Keratinocyte (primary cell): Measurements from ENCODE around the gene HSF4. TPM values are rescaled to one million over a fixed set of nuclear protein-coding genes. Genes with fewer than 3 reads are reported as not detected.

ENCODE experiments used
- DNase-seq: peaks from one replicate; pipeline ENCODE4 v3.0.0-alpha.2; 2011; ENCODE audit warnings: low read depth, missing footprints, low spot score
- FAIRE-seq: peaks from 2 replicates; lab custom pipeline; 2011; peaks lifted over from hg19 to GRCh38; lab: Jason Lieb, UNC
- H2AFZ ChIP-seq: 2 replicates; pipeline ENCODE4 v1.6.0; 2012; ENCODE audit warnings: low read length, control low read depth, inconsistent platforms; ENCODE audit not compliant: control insufficient read depth
- H3K27ac ChIP-seq: 2 replicates; pipeline ENCODE4 v1.5.1; 2011; ENCODE audit warnings: low read length; ENCODE audit not compliant: control insufficient read depth, insufficient read depth
- H3K27me3 ChIP-seq: 3 replicates; pipeline ENCODE4 v1.6.0; 2011; ENCODE audit warnings: low read length; ENCODE audit not compliant: control insufficient read depth, insufficient read depth; ENCODE audit errors: extremely low read depth
- H3K36me3 ChIP-seq, 2 experiments: 2 replicates in 1 of 2; 3 replicates in 1 of 2; pipeline ENCODE4 v1.5.1; 2011; ENCODE audit warnings: low read length in 2 of 2, mild to moderate bottlenecking in 1 of 2; ENCODE audit not compliant: control insufficient read depth in 2 of 2, insufficient read depth in 2 of 2; ENCODE audit errors: extremely low read depth in 1 of 2
- H3K4me1 ChIP-seq: 3 replicates; pipeline ENCODE4 v1.5.1; 2011; ENCODE audit warnings: low read length; ENCODE audit not compliant: control insufficient read depth, insufficient read depth; ENCODE audit errors: extremely low read depth
- H3K4me2 ChIP-seq: 3 replicates; pipeline ENCODE4 v1.6.0; 2011; ENCODE audit warnings: low read depth, low read length; ENCODE audit not compliant: control insufficient read depth, insufficient read depth; ENCODE audit errors: extremely low read depth
- H3K4me3 ChIP-seq, 3 experiments: fragments of 200-600 bp in 1 of 3; sonication (generic) in 1 of 3; 2 replicates in 2 of 3; 3 replicates in 1 of 3; pipeline ENCODE4 v1.5.1; 2011 to 2016; ENCODE audit warnings: low read length in 3 of 3, mild to moderate bottlenecking in 3 of 3, control low read depth in 2 of 3, inconsistent platforms in 1 of 3, low read depth in 1 of 3, mixed read lengths in 1 of 3, mixed run types in 1 of 3, moderate library complexity in 1 of 3; ENCODE audit not compliant: control insufficient read depth in 2 of 3, insufficient read depth in 2 of 3; ENCODE audit errors: extremely low read depth in 1 of 3
- H3K79me2 ChIP-seq: 2 replicates; pipeline ENCODE4 v1.6.0; 2012; ENCODE audit warnings: low read length; ENCODE audit not compliant: control insufficient read depth, insufficient read depth
- H3K9ac ChIP-seq: 3 replicates; pipeline ENCODE4 v1.6.0; 2011; ENCODE audit warnings: low read length; ENCODE audit not compliant: control insufficient read depth, insufficient read depth; ENCODE audit errors: extremely low read depth
- H3K9me1 ChIP-seq: 3 replicates; pipeline ENCODE4 v1.6.0; 2011; ENCODE audit warnings: low read length; ENCODE audit not compliant: control insufficient read depth, insufficient read depth; ENCODE audit errors: extremely low read depth
- H3K9me3 ChIP-seq: 2 replicates; pipeline ENCODE4 v1.5.1; 2012; ENCODE audit warnings: low read depth, low read length; ENCODE audit not compliant: control insufficient read depth
- H4K20me1 ChIP-seq: 3 replicates; pipeline ENCODE4 v1.6.0; 2011; ENCODE audit warnings: low read length; ENCODE audit not compliant: control insufficient read depth, insufficient read depth; ENCODE audit errors: extremely low read depth
- EZH2 ChIP-seq: IDR thresholded peaks from one replicate; pipeline ENCODE4 v1.6.1; 2012; ENCODE audit warnings: inconsistent platforms, mild to moderate bottlenecking, low read length, moderate library complexity
- dilution Hi-C: fragments of 300-500 bp; cut with MboI; formaldehyde crosslinking; loops from one replicate; pipeline ENCODE4 v1.7.0; 2020; ENCODE audit warnings: low sequenced_read_pairs; ENCODE audit not compliant: extremely low pct_ligation_motif_present
- polyA plus RNA-seq, 5 experiments: library from polyadenylated mRNA; depleted of rRNA in 3 of 5; stranded (reverse) in 3 of 5; stranded (forward) in 1 of 5; unstranded in 1 of 5; fragments of >200 nt; gene quantifications; 1 replicate in 1 of 5; 2 replicates in 3 of 5; 3 replicates in 1 of 5; pipeline versions ENCODE4 v1.2.1 to v1.2.3, GENCODE V29; 2011 to 2012; ENCODE audit warnings: missing spikeins in 2 of 5, low read depth in 1 of 5, low replicate concordance in 1 of 5
- TF ChIP-seq, protein P1 (sequence below), 3 experiments: IDR thresholded peaks in 1 of 3; conservative IDR thresholded peaks in 1 of 3; optimal IDR thresholded peaks in 1 of 3; 2 replicates in 2 of 3; 3 replicates in 1 of 3; pipeline versions ENCODE3 to v1.5.1; 2011; ENCODE audit warnings: low read length in 3 of 3, mild to moderate bottlenecking in 3 of 3, moderate library complexity in 2 of 3, control low read depth in 1 of 3, inconsistent platforms in 1 of 3; ENCODE audit not compliant: insufficient read depth in 2 of 3; ENCODE audit errors: extremely low read depth in 1 of 3

The HSF4 gene
- polyA plus RNA-seq, 1 donor (not counting 4 experiments of a cell fraction or from before 2014, with no cell fraction given), result 4.3 TPM

DNA sequence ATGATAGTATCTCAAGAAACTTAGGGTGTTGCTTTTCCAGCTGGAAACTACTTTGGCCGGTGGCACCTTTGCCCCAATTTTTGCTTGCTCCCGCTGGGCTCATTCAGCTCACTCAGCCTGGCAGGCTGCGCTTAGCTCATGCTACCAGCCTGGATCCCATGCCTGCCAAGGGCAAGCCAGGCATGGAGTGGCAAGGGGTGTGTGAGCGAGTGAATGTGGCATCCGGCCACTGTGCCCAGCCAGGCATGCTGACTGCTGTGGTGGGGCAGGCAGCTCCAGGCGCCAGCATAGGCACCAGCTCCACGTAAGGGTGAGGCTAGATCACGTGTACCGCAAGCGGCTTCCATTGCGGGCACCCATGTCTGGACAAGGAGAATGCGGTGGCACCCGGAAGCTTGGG is 23.2 kb upstream of the HSF4 start:
- dilution Hi-C loops, result no loop called here
- H3K27me3 ChIP-seq, result no peaks in the 10 kb centered on the region
- no peak overlapping the region for H3K27ac ChIP-seq
- H3K4me3 ChIP-seq, result no peak overlapping the region
- H2AFZ ChIP-seq, result no peak overlapping the region
- DNase-seq, result no peak
- no peak overlapping the region for H3K4me2 ChIP-seq
- no peaks in the 10 kb centered on the region for H3K4me1 ChIP-seq
- peaks cover 29 to 52% of the 10 kb centered on the region in 2 experiments for H3K36me3 ChIP-seq
- H4K20me1 ChIP-seq, result no peaks in the 10 kb centered on the region
- H3K9me1 ChIP-seq, result no peaks in the 10 kb centered on the region
- no peaks in the 10 kb centered on the region for H3K9me3 ChIP-seq
- H3K9ac ChIP-seq, result no peak overlapping the region
- no peaks in the 10 kb centered on the region for H3K79me2 ChIP-seq
- TF ChIP-seq EZH2, result no peak
- TF ChIP-seq, protein P1, sequence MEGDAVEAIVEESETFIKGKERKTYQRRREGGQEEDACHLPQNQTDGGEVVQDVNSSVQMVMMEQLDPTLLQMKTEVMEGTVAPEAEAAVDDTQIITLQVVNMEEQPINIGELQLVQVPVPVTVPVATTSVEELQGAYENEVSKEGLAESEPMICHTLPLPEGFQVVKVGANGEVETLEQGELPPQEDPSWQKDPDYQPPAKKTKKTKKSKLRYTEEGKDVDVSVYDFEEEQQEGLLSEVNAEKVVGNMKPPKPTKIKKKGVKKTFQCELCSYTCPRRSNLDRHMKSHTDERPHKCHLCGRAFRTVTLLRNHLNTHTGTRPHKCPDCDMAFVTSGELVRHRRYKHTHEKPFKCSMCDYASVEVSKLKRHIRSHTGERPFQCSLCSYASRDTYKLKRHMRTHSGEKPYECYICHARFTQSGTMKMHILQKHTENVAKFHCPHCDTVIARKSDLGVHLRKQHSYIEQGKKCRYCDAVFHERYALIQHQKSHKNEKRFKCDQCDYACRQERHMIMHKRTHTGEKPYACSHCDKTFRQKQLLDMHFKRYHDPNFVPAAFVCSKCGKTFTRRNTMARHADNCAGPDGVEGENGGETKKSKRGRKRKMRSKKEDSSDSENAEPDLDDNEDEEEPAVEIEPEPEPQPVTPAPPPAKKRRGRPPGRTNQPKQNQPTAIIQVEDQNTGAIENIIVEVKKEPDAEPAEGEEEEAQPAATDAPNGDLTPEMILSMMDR (optimal IDR thresholded peaks at IDR 0.05 in 1 of 3, IDR thresholded peaks at IDR 0.05 in 1 of 3, conservative IDR thresholded peaks at IDR 0.05 in 1 of 3; ENCODE audit: extremely low read depth in 1 of 3, insufficient read depth in 2 of 3, low read length in 3 of 3), result no peak
- no peak for FAIRE-seq

DNA sequence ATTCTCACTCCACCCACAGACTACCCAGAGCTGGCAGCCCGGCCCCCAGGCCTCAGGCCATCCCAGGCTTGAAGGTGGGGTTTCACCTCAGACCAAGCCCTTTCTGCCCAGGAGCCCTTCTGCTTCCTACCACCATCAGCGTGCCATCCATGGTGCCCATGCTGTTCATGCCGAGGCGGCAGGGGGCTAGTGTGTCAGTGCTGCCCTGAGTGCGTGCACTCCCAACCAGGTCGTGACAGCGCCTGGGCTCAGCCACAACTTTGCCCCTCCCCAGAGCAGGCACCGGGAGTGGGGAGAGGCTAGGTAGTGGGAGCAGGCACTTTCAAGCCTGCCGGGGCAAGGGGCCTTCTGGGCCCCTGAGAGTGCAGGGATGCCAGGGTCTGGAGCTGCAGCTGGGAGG is 22.2 kb upstream of the HSF4 start:
- Histone ChIP-seq H3K9me3 (no peaks in the 10 kb centered on the region), H3K27ac (no peak overlapping the region), H3K79me2 (no peaks in the 10 kb centered on the region), H3K4me1 (peaks cover 4% of the 10 kb centered on the region), H3K4me2 (no peak overlapping the region), H3K9me1 (no peaks in the 10 kb centered on the region), H3K9ac (no peak overlapping the region), H3K4me3 (no peak overlapping the region), H3K36me3 (peaks cover 38 to 61% of the 10 kb centered on the region in 2 experiments), H2AFZ (no peak overlapping the region), H3K27me3 (no peaks in the 10 kb centered on the region), H4K20me1 (no peaks in the 10 kb centered on the region)
- TF ChIP-seq, protein P1 (optimal IDR thresholded peaks at IDR 0.05 in 1 of 3, IDR thresholded peaks at IDR 0.05 in 1 of 3, conservative IDR thresholded peaks at IDR 0.05 in 1 of 3; ENCODE audit: extremely low read depth in 1 of 3, insufficient read depth in 2 of 3, low read length in 3 of 3), result no peak
- no peak for TF ChIP-seq EZH2
- DNase-seq (no peak), FAIRE-seq (no peak)
- dilution Hi-C loops, result no loop called here
